Hepatocyte (in vitro differentiated cells): ENCODE measurements around the gene APOLD1.

ENCODE experiments used
- EZH2phosphoT487 ChIP-seq: fragments of 200-600 bp; sonication (generic); IDR thresholded peaks from one replicate; pipeline ENCODE4 v1.6.1; 2018; ENCODE audit warnings: antibody characterized with exemption, mild to moderate bottlenecking, low read depth, moderate library complexity; ENCODE audit not compliant: unreplicated experiment, severe bottlenecking
- TF ChIP-seq, protein P1 (sequence below): fragments of 200-600 bp; sonication (generic); IDR thresholded peaks from 2 replicates; pipeline ENCODE4 v1.5.1; 2016; ENCODE audit warnings: antibody characterized with exemption, mild to moderate bottlenecking; ENCODE audit not compliant: poor library complexity

- TF ChIP-seq, protein P1, sequence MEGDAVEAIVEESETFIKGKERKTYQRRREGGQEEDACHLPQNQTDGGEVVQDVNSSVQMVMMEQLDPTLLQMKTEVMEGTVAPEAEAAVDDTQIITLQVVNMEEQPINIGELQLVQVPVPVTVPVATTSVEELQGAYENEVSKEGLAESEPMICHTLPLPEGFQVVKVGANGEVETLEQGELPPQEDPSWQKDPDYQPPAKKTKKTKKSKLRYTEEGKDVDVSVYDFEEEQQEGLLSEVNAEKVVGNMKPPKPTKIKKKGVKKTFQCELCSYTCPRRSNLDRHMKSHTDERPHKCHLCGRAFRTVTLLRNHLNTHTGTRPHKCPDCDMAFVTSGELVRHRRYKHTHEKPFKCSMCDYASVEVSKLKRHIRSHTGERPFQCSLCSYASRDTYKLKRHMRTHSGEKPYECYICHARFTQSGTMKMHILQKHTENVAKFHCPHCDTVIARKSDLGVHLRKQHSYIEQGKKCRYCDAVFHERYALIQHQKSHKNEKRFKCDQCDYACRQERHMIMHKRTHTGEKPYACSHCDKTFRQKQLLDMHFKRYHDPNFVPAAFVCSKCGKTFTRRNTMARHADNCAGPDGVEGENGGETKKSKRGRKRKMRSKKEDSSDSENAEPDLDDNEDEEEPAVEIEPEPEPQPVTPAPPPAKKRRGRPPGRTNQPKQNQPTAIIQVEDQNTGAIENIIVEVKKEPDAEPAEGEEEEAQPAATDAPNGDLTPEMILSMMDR: no peak
- TF ChIP-seq EZH2phosphoT487: no peak
Observed at GRCh38 chr12:12800406-12801180, 15.1 kb downstream of the APOLD1 start.
